RCC 7860 (cell line): ENCODE results near the gene RNF168.
"Not testable (repeated sequence)": the region's sequence is repeated elsewhere in the genome, so short reads cannot be mapped to it uniquely, and the experiment has no call there.

Experiments
- DNase-seq: peaks from one replicate; pipeline ENCODE4 v3.0.0-alpha.2; 2015; ENCODE audit warnings: low spot score
- FAIRE-seq: peaks from 2 replicates; lab custom pipeline; 2012; peaks lifted over from hg19 to GRCh38; lab: Jason Lieb, UNC

Gene RNF168

GRCh38 chr3:196517162-196517800 is 13.7 kb upstream of the RNF168 start:
- FAIRE-seq (no peak), DNase-seq (no peak)

DNA sequence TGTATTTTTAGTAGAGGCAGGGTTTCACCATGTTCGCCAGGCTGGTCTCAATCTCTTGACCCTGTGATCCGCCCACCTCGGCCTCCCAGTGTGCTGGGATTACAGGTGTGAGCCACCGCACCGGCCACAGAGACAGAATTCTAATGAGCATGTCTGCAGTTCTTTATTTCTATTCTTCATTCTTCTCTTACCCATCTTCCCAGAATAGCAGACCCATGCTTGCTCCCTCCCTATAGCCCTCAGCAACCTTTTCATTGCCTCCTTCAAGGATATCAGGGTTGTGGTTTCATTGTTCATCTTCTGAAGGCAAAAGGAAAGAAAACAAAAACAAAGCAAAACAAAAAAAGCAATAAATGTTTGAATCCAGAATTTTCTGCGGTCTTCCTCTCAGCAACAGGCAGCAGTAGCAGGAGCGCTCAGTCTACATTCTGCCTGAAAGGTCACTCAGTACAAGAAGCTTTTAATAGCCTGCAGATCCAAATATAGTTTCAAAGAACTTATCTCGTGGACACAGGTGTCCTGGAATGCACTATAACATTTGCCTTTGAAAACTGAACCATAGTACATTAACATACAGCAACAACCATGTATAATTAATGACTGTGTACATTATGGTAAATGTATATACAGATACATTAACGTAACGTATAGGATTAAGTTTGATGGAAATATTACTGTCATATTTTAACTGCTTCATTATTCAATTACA is 11.5 kb upstream of the RNF168 start, which contains the start of gene SMCO1:
Gene SMCO1 (minus strand): TSS at position 434 of the 709 bp plus-strand sequence. CDS start 137 bp downstream, at position 297.
- no peak for FAIRE-seq
- no peak for DNase-seq

DNA sequence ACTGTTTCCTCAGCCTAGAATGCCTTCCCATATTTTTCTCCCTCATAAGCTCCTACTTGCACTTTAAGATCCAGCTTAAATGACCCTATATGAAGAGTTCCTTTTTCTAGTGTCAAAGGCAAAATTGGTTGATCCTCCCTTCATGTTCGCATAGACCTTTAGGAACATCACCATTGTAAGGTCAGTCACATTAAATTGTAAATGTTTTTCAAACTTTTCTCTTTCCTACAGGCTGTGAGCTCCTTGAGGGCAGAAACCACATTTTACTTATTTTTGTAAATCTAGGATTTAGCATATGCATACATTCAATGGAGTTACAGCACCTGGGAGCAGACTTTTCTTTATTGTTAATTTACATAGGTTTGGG is 10.8 kb upstream of the RNF168 start:
- FAIRE-seq = no peak

GRCh38 chr3:196513697-196514349 is 10.3 kb upstream of the RNF168 start:
- FAIRE-seq (no peak), DNase-seq (no peak)

More for the DNA sequence above, 10.8 kb upstream of the RNF168 start:
- DNase-seq = no peak

- DNase-seq, FAIRE-seq: not testable (repeated sequence)
Measured at GRCh38 chr3:196511646-196512425, 8.3 kb upstream of the RNF168 start.

GRCh38 chr3:196511108-196511507 is 7.5 kb upstream of the RNF168 start:
- not testable (repeated sequence) for DNase-seq, FAIRE-seq

DNA sequence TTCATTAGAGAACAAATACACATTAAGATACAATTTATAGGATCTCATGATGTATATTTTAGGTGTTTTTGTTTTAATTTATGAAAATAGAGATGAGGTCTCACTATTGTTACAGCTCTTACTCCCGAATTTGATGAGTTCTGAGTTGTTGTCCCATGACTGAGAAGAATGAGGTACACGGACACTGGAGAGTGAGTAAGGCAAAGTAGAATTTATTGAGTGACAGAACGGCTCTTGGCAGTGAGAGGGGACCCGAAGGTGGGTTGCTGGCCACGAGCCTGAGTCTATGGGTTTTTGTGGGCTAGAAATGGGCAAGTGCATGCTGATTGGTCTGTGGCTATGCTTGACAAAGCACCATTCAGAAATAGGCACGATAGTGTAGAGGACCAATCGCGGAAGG is 3.1 kb upstream of the RNF168 start:
- FAIRE-seq = no peak
- no peak for DNase-seq

DNA sequence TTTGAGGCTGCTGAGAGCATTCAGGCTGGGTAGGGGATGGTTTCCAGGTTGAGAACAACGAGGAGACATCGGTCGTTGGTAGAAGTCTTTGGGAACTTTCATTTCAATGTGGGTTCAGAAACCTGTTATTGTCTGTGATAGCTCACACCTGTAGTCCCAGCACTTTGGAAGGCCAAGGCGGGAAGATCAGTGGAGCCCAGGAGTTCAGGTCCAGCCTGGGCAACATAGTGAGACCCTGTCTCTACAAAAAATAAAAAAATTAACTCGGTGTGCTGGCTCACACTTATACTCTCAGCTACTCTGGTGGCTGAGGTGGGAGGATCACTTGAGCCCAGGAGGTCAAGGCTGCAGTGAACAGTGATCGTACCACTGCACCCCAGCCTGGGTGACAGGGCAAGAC is 988 bp upstream of the RNF168 start:
- DNase-seq (no peak), FAIRE-seq (no peak)

- FAIRE-seq, DNase-seq: not testable (repeated sequence)
Measured at GRCh38 chr3:196504077-196504398, 470 bp upstream of the RNF168 start.

GRCh38 chr3:196502775-196503195 is 783 bp downstream of the RNF168 start:
- FAIRE-seq (peak; percentile 80), DNase-seq (peak; percentile 71)

- FAIRE-seq = no peak
Measured at GRCh38 chr3:196501316-196502044, 2.1 kb downstream of the RNF168 start.

GRCh38 chr3:196499807-196500524 is 3.6 kb downstream of the RNF168 start:
- DNase-seq (no peak), FAIRE-seq (no peak)

More at GRCh38 chr3:196501316-196502044, 2.1 kb downstream of the RNF168 start:
- no peak for DNase-seq

- DNase-seq = no peak
- no peak for FAIRE-seq
Measured at GRCh38 chr3:196499061-196499460, 4.5 kb downstream of the RNF168 start.

DNA sequence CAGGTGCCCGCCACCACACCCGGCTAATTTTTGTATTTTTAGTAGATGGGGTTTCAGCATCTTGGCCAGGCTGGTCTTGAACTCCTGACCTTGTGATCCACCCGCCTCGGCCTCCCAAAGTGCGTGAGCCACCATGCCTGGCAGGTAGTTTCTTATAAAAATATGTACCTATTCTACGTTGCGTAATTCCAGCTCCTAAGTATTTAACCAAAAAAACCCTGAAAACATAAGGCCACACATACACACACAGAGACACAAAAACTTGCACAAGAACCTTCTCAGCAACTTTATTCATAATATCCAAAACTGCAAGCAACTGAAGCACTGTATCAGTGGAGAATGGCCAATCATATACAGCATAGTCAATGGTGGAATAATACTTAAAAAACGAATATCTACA is 5.3 kb downstream of the RNF168 start:
- no peak for FAIRE-seq
- no peak for DNase-seq

GRCh38 chr3:196496183-196496582 is 7.4 kb downstream of the RNF168 start:
- DNase-seq = no peak
- no peak for FAIRE-seq

DNA sequence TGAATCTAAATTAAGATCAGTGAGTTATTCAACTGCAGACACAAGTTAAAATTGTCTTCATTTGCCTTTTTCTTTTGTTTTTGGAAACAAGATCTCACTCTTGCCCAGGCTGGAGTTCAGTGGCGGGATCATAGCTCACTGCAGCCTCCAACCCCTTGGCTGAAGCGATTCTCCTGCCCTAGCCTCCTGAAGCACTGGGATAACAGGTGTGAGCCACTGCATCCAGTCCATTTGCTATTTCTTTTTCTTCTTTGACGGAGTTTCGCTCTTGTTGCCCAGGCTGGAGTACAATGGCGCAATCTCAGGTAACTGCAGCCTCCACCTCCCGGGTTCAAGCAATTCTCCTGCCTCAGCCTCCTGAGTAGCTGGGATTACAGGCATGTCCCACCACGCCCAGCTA is 10.3 kb downstream of the RNF168 start:
- FAIRE-seq = no peak
- no peak for DNase-seq

- no peak for FAIRE-seq
- DNase-seq = no peak
Measured at GRCh38 chr3:196492080-196492479, 11.5 kb downstream of the RNF168 start.

DNA sequence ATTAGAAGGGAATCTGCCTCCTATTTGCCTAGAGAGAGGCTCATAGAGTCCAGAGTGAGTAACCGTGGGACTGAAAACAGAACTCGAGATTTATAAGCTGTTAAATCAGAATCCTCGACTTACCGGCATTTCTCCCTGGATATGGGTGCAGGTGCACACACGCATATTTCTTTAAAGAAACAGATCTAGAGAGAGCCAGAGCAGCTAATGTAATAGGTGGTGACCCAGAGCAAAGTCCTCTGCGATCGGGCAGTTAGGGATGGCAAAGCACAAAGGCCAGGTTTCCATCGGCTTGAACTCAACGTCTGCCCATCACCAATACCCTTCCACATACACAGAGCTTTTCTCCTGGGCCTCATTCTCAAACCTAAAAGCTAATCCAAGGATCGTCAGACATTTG is 13.8 kb downstream of the RNF168 start:
- DNase-seq (no peak), FAIRE-seq (no peak)

DNA sequence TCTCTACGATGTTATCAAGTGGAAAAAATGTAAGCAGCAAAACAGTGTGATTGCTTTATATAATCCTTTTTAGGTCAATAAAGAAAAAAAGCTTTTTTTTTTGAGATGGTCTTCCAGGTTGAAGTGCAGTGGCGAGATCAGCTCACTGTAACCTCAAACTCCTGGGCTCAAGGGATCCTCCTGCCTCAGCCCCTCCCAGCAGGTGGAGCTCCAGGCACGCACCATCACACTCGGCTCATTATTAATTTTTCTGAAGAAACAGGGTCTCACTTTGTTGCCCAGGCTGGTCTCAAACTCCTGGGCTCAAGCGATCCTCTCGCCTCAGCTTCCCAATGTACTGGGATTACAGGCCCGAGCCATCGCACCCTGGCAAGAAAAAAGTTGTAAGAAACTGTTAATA is 17.3 kb downstream of the RNF168 start:
- DNase-seq (no peak), FAIRE-seq (no peak)

DNA sequence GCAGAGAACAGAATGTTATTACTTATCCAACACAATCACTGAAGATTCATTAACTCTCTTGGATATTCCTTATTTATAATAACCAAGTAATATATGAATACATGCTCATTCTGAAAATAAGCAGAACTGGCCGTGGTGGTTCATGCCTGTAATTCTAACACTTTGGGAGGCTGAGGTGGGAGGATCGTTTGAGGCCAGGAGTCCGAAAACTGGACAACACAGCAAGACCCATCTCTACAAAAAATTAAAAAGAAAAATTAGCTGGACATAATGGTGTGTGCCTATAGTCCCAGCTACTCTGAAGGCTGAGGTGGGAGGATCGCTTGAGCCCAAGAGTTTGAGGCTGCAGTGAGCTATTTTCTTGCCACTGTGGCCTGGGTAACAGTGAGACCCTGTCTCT is 25.9 kb downstream of the RNF168 start:
- FAIRE-seq (no peak), DNase-seq (no peak)
